ENCODE data around the gene TMEM234.
A peak's percentile ranks its signal among the peaks of the same experiment; 100 is the strongest.

DNA sequence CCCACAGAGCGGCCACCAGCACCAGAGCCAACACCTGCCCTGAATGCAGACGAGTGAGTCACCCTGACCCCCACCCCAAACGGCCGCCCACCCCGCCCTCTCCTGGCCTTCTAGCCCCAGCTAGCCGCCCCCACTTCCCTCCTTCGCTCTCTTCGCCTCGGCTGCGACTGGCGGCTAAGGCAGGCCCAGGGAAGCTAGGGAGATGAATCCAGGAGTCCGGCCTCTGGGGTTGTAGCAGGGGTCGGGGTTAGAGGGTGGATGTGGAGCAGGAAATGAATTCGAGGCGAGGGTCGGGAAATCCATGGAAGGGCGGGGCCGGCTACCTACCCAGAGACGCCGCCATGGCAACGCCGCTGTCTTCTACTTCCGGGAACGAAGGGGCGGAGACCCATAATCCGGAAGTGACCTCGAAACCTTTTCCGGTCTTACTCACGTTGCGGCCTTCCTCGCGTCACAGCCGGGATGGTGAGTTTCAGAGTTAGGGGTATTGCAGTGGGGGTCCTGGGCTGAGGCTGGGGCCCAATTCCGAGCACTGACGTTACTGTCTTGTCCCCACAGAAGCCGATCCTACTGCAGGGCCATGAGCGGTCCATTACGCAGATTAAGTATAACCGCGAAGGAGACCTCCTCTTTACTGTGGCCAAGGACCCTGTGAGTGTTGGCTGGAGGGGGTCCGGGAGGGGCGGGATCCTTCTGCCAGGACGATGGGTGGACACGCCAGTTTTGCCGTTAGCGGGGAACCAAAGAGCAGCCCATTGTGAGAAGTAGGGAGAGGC lies at the start of gene TMEM234, which contains the start of gene EIF3I:
- TF ChIP-seq POLR2AphosphoS5 (IDR thresholded peaks at IDR 0.05; ENCODE audit: borderline replicate concordance, low read depth, low read length): peak; percentile 98
- no peak for TF ChIP-seq EZH2 (IDR thresholded peaks at IDR 0.05)

All from SK-N-MC (cell line).